Measurements from ENCODE around the gene WDR45.

GRCh38 chrX:49120091-49120490 is 40.4 kb upstream of the WDR45 start:
- no peak for TF ChIP-seq EZH2 (IDR thresholded peaks at IDR 0.05; ENCODE audit: borderline replicate concordance, low read depth, low read length, poor library complexity, severe bottlenecking)
- TF ChIP-seq CTCF (conservative IDR thresholded peaks at IDR 0.05; ENCODE audit: low read depth, low read length): no peak
